H7 (cell line): ENCODE data around the gene ATP8B4. TPM values are rescaled to one million over a fixed set of nuclear protein-coding genes. Genes with fewer than 3 reads are reported as not detected.
"Not testable (repeated sequence)": the region's sequence is repeated elsewhere in the genome, so short reads cannot be mapped to it uniquely, and the experiment has no call there.

Experiments
- DNase-seq: peaks from one replicate; pipeline ENCODE4 v3.0.0; 2012
- H3K27me3 ChIP-seq: 2 replicates; pipeline ENCODE4 v1.6.0; 2011; ENCODE audit warnings: mild to moderate bottlenecking, low read length; ENCODE audit not compliant: control insufficient read depth, insufficient read depth
- H3K36me3 ChIP-seq: replicated peaks from 2 replicates; pipeline ENCODE4 v1.5.1; 2011; ENCODE audit warnings: low read length; ENCODE audit not compliant: control insufficient read depth, insufficient read depth
- H3K4me3 ChIP-seq: 2 replicates; pipeline ENCODE4 v1.5.1; 2011; ENCODE audit warnings: low read depth, mild to moderate bottlenecking, control low read depth, low read length, moderate library complexity; ENCODE audit not compliant: insufficient read depth
- total RNA-seq: library from RNA; depleted of rRNA; stranded (reverse); fragments of >200 nt; shearing (Covaris generic); gene quantifications from 2 replicates; pipeline ENCODE4 v1.2.3, GENCODE V29; 2014

The ATP8B4 gene
- total RNA-seq, 1 experiment from 2014 or later: not detected

GRCh38 chr15:49977306-49977705, 141.7 kb downstream of the ATP8B4 start:
- Histone ChIP-seq H3K36me3 (no peaks in the 10 kb centered on the region), H3K4me3 (no peak overlapping the region), H3K27me3 (no peaks in the 10 kb centered on the region)
- no peak for DNase-seq

GRCh38 chr15:49964551-49964950, 154.5 kb downstream of the ATP8B4 start:
- Histone ChIP-seq H3K27me3 (no peaks in the 10 kb centered on the region), H3K36me3 (no peaks in the 10 kb centered on the region), H3K4me3 (no peak overlapping the region)
- no peak for DNase-seq

GRCh38 chr15:49964061-49964460, 155.0 kb downstream of the ATP8B4 start:
- no peaks in the 10 kb centered on the region for H3K36me3 ChIP-seq
- no peak for DNase-seq
- H3K27me3 ChIP-seq: no peaks in the 10 kb centered on the region
- H3K4me3 ChIP-seq: no peak overlapping the region

- not testable (repeated sequence) for H3K36me3 ChIP-seq, H3K4me3 ChIP-seq, DNase-seq, H3K27me3 ChIP-seq
Observed at GRCh38 chr15:49963033-49963772, 155.8 kb downstream of the ATP8B4 start.

GRCh38 chr15:49962044-49962602, 156.9 kb downstream of the ATP8B4 start:
- no peaks in the 10 kb centered on the region for H3K36me3 ChIP-seq
- DNase-seq: no peak
- no peaks in the 10 kb centered on the region for H3K27me3 ChIP-seq
- H3K4me3 ChIP-seq: no peak overlapping the region

- H3K4me3 ChIP-seq: no peak overlapping the region
- no peak for DNase-seq
- no peaks in the 10 kb centered on the region for H3K36me3 ChIP-seq
- H3K27me3 ChIP-seq: no peaks in the 10 kb centered on the region
Observed at GRCh38 chr15:49953421-49953820, 165.6 kb downstream of the ATP8B4 start.

GRCh38 chr15:49946681-49947080, 172.4 kb downstream of the ATP8B4 start:
- DNase-seq: no peak
- H3K4me3 ChIP-seq: no peak overlapping the region
- H3K36me3 ChIP-seq: no peaks in the 10 kb centered on the region
- no peaks in the 10 kb centered on the region for H3K27me3 ChIP-seq

GRCh38 chr15:49934487-49934886, 184.5 kb downstream of the ATP8B4 start:
- Histone ChIP-seq H3K27me3 (no peaks in the 10 kb centered on the region), H3K4me3 (no peak overlapping the region), H3K36me3 (no peaks in the 10 kb centered on the region)
- DNase-seq: no peak

- H3K36me3 ChIP-seq: no peaks in the 10 kb centered on the region
Observed at GRCh38 chr15:49927189-49927861, 191.7 kb downstream of the ATP8B4 start.

GRCh38 chr15:49926740-49927139, 192.3 kb downstream of the ATP8B4 start:
- Histone ChIP-seq H3K27me3 (no peaks in the 10 kb centered on the region), H3K4me3 (no peak overlapping the region), H3K36me3 (no peaks in the 10 kb centered on the region)
- DNase-seq: no peak

More at GRCh38 chr15:49927189-49927861, 191.7 kb downstream of the ATP8B4 start:
- no peak for DNase-seq
- Histone ChIP-seq H3K4me3 (no peak overlapping the region), H3K27me3 (no peaks in the 10 kb centered on the region)

GRCh38 chr15:49923671-49924070, 195.4 kb downstream of the ATP8B4 start:
- Histone ChIP-seq H3K36me3 (no peaks in the 10 kb centered on the region), H3K27me3 (no peaks in the 10 kb centered on the region), H3K4me3 (no peak overlapping the region)
- no peak for DNase-seq

GRCh38 chr15:49919034-49919433, 200.0 kb downstream of the ATP8B4 start:
- no peak for DNase-seq
- no peaks in the 10 kb centered on the region for H3K27me3 ChIP-seq
- no peak overlapping the region for H3K4me3 ChIP-seq
- no peaks in the 10 kb centered on the region for H3K36me3 ChIP-seq

GRCh38 chr15:49918121-49918520, 200.9 kb downstream of the ATP8B4 start:
- no peak for DNase-seq
- no peak overlapping the region for H3K4me3 ChIP-seq
- no peaks in the 10 kb centered on the region for H3K27me3 ChIP-seq
- no peaks in the 10 kb centered on the region for H3K36me3 ChIP-seq

- Histone ChIP-seq H3K4me3 (no peak overlapping the region), H3K27me3 (no peaks in the 10 kb centered on the region), H3K36me3 (no peaks in the 10 kb centered on the region)
- DNase-seq: no peak
Observed at GRCh38 chr15:49916998-49917397, 202.0 kb downstream of the ATP8B4 start.

GRCh38 chr15:49915822-49916221, 203.2 kb downstream of the ATP8B4 start:
- DNase-seq: no peak
- no peak overlapping the region for H3K4me3 ChIP-seq
- no peaks in the 10 kb centered on the region for H3K27me3 ChIP-seq
- no peaks in the 10 kb centered on the region for H3K36me3 ChIP-seq
